ENCODE data around the gene CSNK1G3.
"Not testable (repeated sequence)": the region's sequence is repeated elsewhere in the genome, so short reads cannot be mapped to it uniquely, and the experiment has no call there.

Gene CSNK1G3

GRCh38 chr5:123561230-123561629 is 49.3 kb downstream of the CSNK1G3 start:
- DNase-seq: no peak

- no peak for DNase-seq
Observed at GRCh38 chr5:123571927-123572326, 60.0 kb downstream of the CSNK1G3 start.

GRCh38 chr5:123578390-123578789 is 66.4 kb downstream of the CSNK1G3 start:
- no peak for DNase-seq

GRCh38 chr5:123579410-123579809 is 67.4 kb downstream of the CSNK1G3 start:
- DNase-seq: no peak

DNA sequence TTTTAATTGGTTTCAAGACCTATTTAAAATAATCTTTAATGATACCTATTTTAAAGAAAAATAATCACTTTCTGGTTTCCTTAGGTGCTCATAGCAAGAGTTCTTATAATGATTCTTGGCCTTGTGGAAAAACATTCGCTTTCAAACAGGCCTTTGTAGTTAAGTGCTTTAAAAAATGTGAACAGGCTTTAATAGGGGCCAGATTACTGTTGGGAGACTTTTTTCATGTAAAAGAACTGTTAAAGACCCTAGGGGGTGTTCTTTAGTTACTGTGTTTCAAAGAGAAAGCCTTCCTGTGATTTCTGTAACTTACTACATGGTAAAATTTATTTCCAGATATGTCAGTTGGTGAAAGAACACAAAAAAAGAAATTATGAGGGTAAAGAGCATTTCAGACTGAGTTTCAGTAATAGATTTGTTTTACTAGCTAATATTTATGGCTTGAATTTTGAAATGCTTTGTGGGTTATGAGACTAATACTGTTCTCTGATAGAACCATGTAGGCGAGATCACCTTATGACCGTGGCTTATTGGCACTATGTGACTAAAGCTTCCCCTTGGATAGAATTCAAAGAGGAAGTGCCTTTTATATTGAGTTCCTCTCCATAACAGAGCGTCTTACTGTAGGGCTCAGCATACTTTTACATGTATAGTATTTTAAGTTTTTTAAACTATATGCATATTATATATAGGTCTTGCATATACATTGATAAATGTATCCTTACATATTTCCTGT is 70.7 kb downstream of the CSNK1G3 start:
- peak; percentile 2 for DNase-seq

- peak; percentile 56 for DNase-seq
Observed at GRCh38 chr5:123585871-123586270, 73.9 kb downstream of the CSNK1G3 start.

GRCh38 chr5:123594434-123594833 is 82.5 kb downstream of the CSNK1G3 start:
- no peak for DNase-seq

GRCh38 chr5:123597018-123597417 is 85.0 kb downstream of the CSNK1G3 start:
- DNase-seq: no peak

GRCh38 chr5:123598028-123598689 is 86.2 kb downstream of the CSNK1G3 start:
- DNase-seq: no peak

- DNase-seq: no peak
Observed at GRCh38 chr5:123599171-123599570, 87.2 kb downstream of the CSNK1G3 start.

GRCh38 chr5:123601610-123602009 is 89.6 kb downstream of the CSNK1G3 start:
- DNase-seq: no peak

DNA sequence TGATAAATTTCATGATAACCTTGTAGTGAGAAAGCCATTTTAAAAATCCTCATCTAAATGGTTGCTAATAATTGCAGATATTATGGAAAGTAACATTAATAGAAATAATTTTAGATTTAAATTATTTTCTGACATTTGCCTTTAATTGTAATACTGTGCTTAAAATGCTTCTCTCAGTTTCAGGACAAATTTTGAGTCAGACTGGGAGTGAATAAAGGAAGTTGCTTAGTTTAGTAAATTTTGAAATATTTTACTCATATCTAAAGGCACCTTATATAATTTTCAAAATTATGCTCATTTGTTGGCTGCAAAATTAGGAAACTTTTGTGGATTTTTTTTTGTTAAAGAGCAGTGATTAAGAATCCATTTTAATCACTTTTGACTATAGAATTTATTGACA is 93.8 kb downstream of the CSNK1G3 start:
- no peak for DNase-seq

- peak; percentile 2 for DNase-seq
Observed at GRCh38 chr5:123610209-123610608, 98.2 kb downstream of the CSNK1G3 start.

- DNase-seq: peak; percentile 60
Observed at GRCh38 chr5:123610665-123611405, 98.9 kb downstream of the CSNK1G3 start.

DNA sequence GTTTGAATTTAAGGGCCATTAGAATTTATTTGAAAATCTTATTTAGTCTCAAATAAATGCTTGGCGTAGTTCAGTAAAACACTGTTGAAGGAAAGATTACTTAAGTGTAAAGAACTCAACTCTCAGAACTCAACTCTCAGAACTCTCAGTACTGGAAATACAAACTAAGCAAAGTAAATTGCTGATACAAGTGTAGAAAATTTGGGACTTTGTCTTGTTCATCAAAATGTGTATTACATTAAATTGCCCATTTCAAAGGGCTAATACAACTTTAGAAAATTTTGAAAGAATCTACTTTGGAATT is 99.4 kb downstream of the CSNK1G3 start:
- DNase-seq: no peak

GRCh38 chr5:123617561-123617960 is 105.6 kb downstream of the CSNK1G3 start:
- no peak for DNase-seq

DNA sequence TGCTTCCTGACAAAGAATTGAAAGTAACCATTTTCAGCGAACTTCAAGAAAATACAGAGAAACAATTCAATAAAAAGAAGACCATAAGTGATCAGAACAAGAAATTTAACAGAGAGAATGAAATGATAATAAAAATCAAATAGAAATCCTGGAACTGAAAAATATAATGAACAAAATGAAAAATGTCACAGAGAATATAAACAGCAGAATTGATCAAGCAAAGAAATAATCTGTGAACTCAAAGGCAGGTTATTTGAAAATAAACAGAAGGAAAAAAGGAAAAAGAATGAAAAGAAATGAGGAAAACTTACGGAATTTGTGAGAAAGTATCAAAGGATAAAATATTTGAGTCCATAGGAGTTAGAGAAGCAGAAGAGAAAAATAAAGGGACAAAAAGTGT is 114.1 kb downstream of the CSNK1G3 start:
- DNase-seq: no peak

GRCh38 chr5:123628860-123629544 is 117.0 kb downstream of the CSNK1G3 start:
- no peak for DNase-seq

DNA sequence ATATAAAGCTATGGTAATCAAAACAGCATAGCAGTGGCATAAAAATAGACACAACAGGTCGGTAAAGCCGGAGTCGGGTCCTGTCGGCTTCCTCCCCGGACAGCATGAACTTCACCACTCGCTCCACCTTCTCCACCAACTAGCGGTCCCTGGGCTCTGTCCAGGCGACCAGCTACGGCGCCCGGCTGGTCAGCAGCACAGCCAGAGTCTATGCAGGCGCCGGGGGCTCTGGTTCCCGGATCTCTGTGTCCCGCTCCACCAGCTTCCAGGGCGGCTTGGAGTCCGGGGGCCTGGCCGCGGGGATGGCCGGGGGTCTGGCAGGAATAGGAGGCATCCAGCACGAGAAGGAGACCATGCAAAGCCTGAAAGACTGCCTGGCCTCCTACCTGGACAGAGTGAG is 124.0 kb downstream of the CSNK1G3 start:
- no peak for DNase-seq

DNA sequence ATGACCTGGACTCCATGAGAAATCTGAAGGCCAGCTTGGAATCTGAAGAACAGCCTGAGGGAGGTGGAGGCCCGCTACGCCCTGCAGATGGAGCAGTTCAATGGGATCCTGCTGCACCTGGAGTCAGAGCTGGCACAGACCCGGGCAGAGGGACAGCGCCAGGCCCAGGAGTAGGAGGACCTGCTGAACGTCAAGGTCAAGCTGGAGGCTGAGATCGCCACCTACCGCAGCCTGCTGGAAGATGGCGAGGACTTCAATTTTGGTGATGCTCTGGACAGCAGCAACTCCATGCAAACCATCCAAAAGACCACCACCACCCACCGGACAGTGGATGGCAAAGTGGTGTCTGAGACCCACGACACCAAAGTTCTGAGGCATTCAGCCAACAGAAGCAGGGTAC is 125.1 kb downstream of the CSNK1G3 start:
- not testable (repeated sequence) for DNase-seq

DNA sequence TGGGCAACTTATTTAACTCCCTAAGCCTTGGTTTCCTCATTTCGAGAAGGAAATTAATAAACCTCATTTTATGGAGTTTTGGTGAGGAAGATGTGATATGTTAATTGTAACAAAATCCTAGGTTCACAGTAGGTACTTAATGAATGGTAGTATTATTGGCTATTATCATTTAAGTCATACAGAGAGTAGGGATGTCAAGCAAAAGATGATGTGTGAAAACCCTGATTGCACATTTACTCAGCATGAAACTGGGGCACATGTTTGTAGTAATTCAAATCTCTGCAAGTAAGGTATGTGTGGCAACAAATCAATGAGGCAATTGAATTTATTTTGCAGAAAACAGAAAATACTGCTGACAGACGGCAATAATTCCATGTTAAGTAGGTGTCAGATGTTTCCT is 127.3 kb downstream of the CSNK1G3 start:
- DNase-seq: no peak

GRCh38 chr5:123645024-123645603 is 133.1 kb downstream of the CSNK1G3 start:
- no peak for DNase-seq

DNA sequence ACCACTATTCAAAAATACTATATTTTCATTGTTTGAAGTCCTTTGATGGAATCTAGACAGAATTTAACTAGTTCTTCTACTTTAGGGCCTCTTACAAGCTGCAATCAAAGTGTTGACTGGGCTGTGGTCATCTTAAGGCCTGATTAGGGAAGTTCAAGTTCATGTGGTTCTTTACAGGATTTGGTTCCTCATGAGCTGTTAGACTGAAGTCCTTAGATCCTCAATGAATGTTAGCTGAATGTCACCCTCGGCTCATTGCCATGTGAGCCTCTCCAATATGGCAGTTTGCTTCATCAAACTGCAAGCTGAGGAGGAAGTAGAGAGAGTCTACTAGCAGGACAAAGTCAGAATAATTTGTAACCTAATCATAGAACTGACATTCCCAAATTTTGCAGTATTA is 135.1 kb downstream of the CSNK1G3 start:
- no peak for DNase-seq
